Uterus (tissue), 2 donors: Measurements from ENCODE around the gene CFAP107.

ENCODE experiments used
- CTCF ChIP-seq, 4 experiments: fragments of 200-600 bp in 2 of 4; fragments of 450-650 bp in 2 of 4; sonication (generic) in 2 of 4; IDR thresholded peaks; one replicate each; pipeline ENCODE4 v1.5.1; 2016 to 2019; ENCODE audit warnings: antibody characterized with exemption in 4 of 4, mild to moderate bottlenecking in 2 of 4, moderate library complexity in 1 of 4
- POLR2A ChIP-seq, 2 donors: fragments of 450-650 bp; IDR thresholded peaks; one replicate each; pipeline ENCODE4 v1.6.1; 2016; ENCODE audit warnings: antibody characterized with exemption in 2 of 2, mild to moderate bottlenecking in 1 of 2, moderate library complexity in 1 of 2

DNA sequence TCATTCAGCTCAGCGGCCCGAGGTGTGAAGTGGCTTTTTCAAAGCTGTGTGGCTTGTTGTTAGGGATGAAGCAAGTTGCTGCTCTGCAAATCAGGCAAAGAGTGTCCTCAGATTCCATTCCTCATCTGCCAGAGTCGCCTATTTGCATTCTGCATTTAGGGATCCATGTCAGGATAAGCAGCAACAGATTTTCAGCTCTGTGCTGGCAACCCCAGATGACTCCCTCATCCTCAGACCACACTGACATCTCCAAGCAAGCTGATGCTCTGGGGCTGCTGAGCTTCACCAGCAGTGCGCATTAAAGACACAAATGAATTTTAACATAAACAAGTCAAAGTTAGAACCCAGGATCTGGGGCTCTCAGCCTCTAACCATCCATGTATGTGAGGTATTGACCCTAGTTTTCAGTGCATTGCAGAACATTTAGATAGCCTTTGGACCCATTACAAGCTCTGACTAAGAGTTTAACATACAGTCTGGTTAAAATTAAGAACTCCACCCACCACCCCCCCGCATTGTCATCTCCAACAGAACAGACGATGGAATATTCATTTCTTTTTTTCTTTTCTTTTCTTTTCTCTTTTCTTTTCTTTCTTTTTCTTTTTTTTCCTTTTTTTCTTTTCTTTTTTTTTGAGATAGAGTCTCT, 10.9 kb downstream of the CFAP107 start:
- no peak for TF ChIP-seq POLR2A (IDR thresholded peaks at IDR 0.05)
- TF ChIP-seq CTCF (IDR thresholded peaks at IDR 0.05): no peak
